SK-N-SH treated with all-trans-retinoic acid at 6 μM for 48 hours (cell line): ENCODE measurements around the gene LPP.

ENCODE experiments used
- ARNTL ChIP-seq: fragments of 450-650 bp; formaldehyde crosslinking; IDR thresholded peaks from 2 replicates; pipeline ENCODE4 v1.5.0; 2020; ENCODE audit warnings: low read depth, mild to moderate bottlenecking, moderate library complexity, borderline replicate concordance
- BACH2 ChIP-seq: fragments of 250-450 bp; sonication (Bioruptor Pico); IDR thresholded peaks from 2 replicates; pipeline ENCODE4 v1.9.0; 2021; ENCODE audit warnings: mild to moderate bottlenecking, borderline replicate concordance
- CSRNP3 ChIP-seq: fragments of 250-450 bp; sonication (Bioruptor Pico); IDR thresholded peaks from 2 replicates; pipeline ENCODE4 v1.5.1; 2021; ENCODE audit warnings: mild to moderate bottlenecking, moderate library complexity
- ESRRG ChIP-seq: fragments of 250-450 bp; sonication (Bioruptor Pico); IDR thresholded peaks from 2 replicates; pipeline ENCODE4 v1.6.1; 2021; ENCODE audit warnings: mild to moderate bottlenecking
- PATZ1 ChIP-seq: fragments of 250-450 bp; sonication (Bioruptor Pico); IDR thresholded peaks from 2 replicates; pipeline ENCODE4 v1.8.0; 2020; ENCODE audit warnings: mild to moderate bottlenecking, moderate library complexity, borderline replicate concordance
- SNAI2 ChIP-seq: fragments of 250-450 bp; sonication (Bioruptor Pico); IDR thresholded peaks from 2 replicates; pipeline ENCODE4 v1.5.0; 2020; ENCODE audit warnings: mild to moderate bottlenecking, moderate library complexity
- TSHZ2 ChIP-seq: fragments of 250-450 bp; sonication (Bioruptor Pico); IDR thresholded peaks from 2 replicates; pipeline ENCODE4 v1.5.0; 2020; ENCODE audit warnings: mild to moderate bottlenecking, moderate library complexity

- TF ChIP-seq PATZ1 (no peak), CSRNP3 (CRISPR knock-in tag) (no peak), BACH2 (CRISPR knock-in tag) (no peak), ARNTL (CRISPR knock-in tag) (no peak), SNAI2 (no peak), TSHZ2 (CRISPR knock-in tag) (no peak), ESRRG (CRISPR knock-in tag) (no peak)
These were observed 189.9 kb downstream of the LPP start for GRCh38 chr3:188343894-188344293.
